Stimulated activated CD8-positive, alpha-beta memory T cell treated with anti-CD3 and anti-CD28 coated beads, Interleukin-4, amount 100 ng/mL, for 1 hour (primary cell): ENCODE measurements around the gene GALNT18.

Source experiments
- DNase-seq, 2 donors: peaks; one replicate each; pipeline ENCODE4 v3.0.0-alpha.2; 2020; ENCODE audit warnings: low read depth in 2 of 2, low spot score in 1 of 2

The GALNT18 gene

GRCh38 chr11:11250470-11250869 lies 371.3 kb downstream of the GALNT18 start:
- DNase-seq, result no peak

GRCh38 chr11:11247576-11247975 lies 374.2 kb downstream of the GALNT18 start:
- no peak for DNase-seq

- no peak for DNase-seq
These were observed 374.7 kb downstream of the GALNT18 start for GRCh38 chr11:11247086-11247485.

- DNase-seq, result no peak
These were observed 375.6 kb downstream of the GALNT18 start for GRCh38 chr11:11246166-11246565.

GRCh38 chr11:11245453-11245852 lies 376.4 kb downstream of the GALNT18 start:
- no peak for DNase-seq

- DNase-seq, result no peak
These were observed 377.2 kb downstream of the GALNT18 start for GRCh38 chr11:11244470-11245080.

GRCh38 chr11:11243590-11244469 lies 378.0 kb downstream of the GALNT18 start:
- DNase-seq, result no peak

- DNase-seq, result no peak
These were observed 378.6 kb downstream of the GALNT18 start for GRCh38 chr11:11243209-11243589.

- no peak for DNase-seq
These were observed 380.5 kb downstream of the GALNT18 start for GRCh38 chr11:11241284-11241683.

GRCh38 chr11:11239959-11240358 lies 381.8 kb downstream of the GALNT18 start:
- DNase-seq, result no peak

GRCh38 chr11:11237070-11237832 lies 384.6 kb downstream of the GALNT18 start:
- DNase-seq, result no peak

- DNase-seq, result no peak
These were observed 385.2 kb downstream of the GALNT18 start for GRCh38 chr11:11236498-11237059.

GRCh38 chr11:11231763-11232162 lies 390.0 kb downstream of the GALNT18 start:
- no peak for DNase-seq

- no peak for DNase-seq
These were observed 390.8 kb downstream of the GALNT18 start for GRCh38 chr11:11230802-11231562.

- no peak for DNase-seq
These were observed 391.7 kb downstream of the GALNT18 start for GRCh38 chr11:11230087-11230486.

GRCh38 chr11:11229647-11230046 lies 392.2 kb downstream of the GALNT18 start:
- DNase-seq, result no peak

GRCh38 chr11:11227296-11228085 lies 394.3 kb downstream of the GALNT18 start:
- DNase-seq, result no peak
